ENCODE measurements around the gene TMEM132D. TPM values are rescaled to one million over a fixed set of nuclear protein-coding genes. Genes with fewer than 3 reads are reported as not detected.

The TMEM132D gene
- total and polyA plus RNA-seq, 4 donors, result 0.01 to 0.14 (median 0.08) TPM

GRCh38 chr12:129641926-129642325, 261.9 kb downstream of the TMEM132D start:
- H3K36me3 ChIP-seq (ENCODE audit: control insufficient read depth in 4 of 4, insufficient read depth in 3 of 4, low read depth in 1 of 4, low read length in 3 of 4), result no peaks in the 10 kb centered on the region
- no peaks in the 10 kb centered on the region for H3K9me3 ChIP-seq (ENCODE audit: control insufficient read depth in 4 of 4, low read length in 3 of 4)
- H3K4me1 ChIP-seq (ENCODE audit: control insufficient read depth in 4 of 4, insufficient read depth in 4 of 4, low read length in 3 of 4), result no peaks in the 10 kb centered on the region
- no peak overlapping the region for H3K9ac ChIP-seq (ENCODE audit: low read depth in 1 of 2, low read length in 2 of 2)
- no peak overlapping the region for H3K27ac ChIP-seq (ENCODE audit: low read depth in 1 of 2, low read length in 2 of 2)
- no peak overlapping the region for H3K4me3 ChIP-seq (ENCODE audit: low read depth in 1 of 3, low read length in 3 of 3)
- no peak for DNase-seq (ENCODE audit: low spot score)
- WGBS, result 32% methylated on average over 6 of the region's 6 CpGs
- TF ChIP-seq MAX (IDR thresholded peaks at IDR 0.05), result no peak
- no peak for TF ChIP-seq REST (IDR thresholded peaks at IDR 0.05)
- no peak for TF ChIP-seq ATF3 (IDR thresholded peaks at IDR 0.05)
- TF ChIP-seq HNF4G (IDR thresholded peaks at IDR 0.05), result no peak
- TF ChIP-seq ZBTB33 (IDR thresholded peaks at IDR 0.05), result no peak
- TF ChIP-seq EGR1 (IDR thresholded peaks at IDR 0.05; ENCODE audit: low read depth in 2 of 2), result no peak
- TF ChIP-seq FOXA1 (IDR thresholded peaks at IDR 0.05), result no peak
- TF ChIP-seq FOXA2 (IDR thresholded peaks at IDR 0.05), result no peak
- TF ChIP-seq GABPA (IDR thresholded peaks at IDR 0.05 in 1 of 2, conservative IDR thresholded peaks at IDR 0.05 in 1 of 2), result no peak
- no peak for TF ChIP-seq RXRA (IDR thresholded peaks at IDR 0.05)
- TF ChIP-seq HNF4A (conservative IDR thresholded peaks at IDR 0.05), result no peak
- no peak for TF ChIP-seq SP1 (IDR thresholded peaks at IDR 0.05)
- TF ChIP-seq CTCF (IDR thresholded peaks at IDR 0.05; ENCODE audit: low read depth, low read length, missing input control), result no peak
- peaks cover 0 to 4% (median 0%) of the 10 kb centered on the region in 4 donors for H3K27me3 ChIP-seq (ENCODE audit: control insufficient read depth in 4 of 4, insufficient read depth in 4 of 4, low read length in 3 of 4)

- Histone ChIP-seq H3K9me3 (ENCODE audit: control insufficient read depth in 4 of 4, low read length in 3 of 4) (no peaks in the 10 kb centered on the region), H3K27me3 (ENCODE audit: control insufficient read depth in 4 of 4, insufficient read depth in 4 of 4, low read length in 3 of 4) (peaks cover 0 to 9% (median 1%) of the 10 kb centered on the region in 4 donors), H3K36me3 (ENCODE audit: control insufficient read depth in 4 of 4, insufficient read depth in 3 of 4, low read depth in 1 of 4, low read length in 3 of 4) (no peaks in the 10 kb centered on the region), H3K9ac (ENCODE audit: low read depth in 1 of 2, low read length in 2 of 2) (no peak overlapping the region), H3K4me1 (ENCODE audit: control insufficient read depth in 4 of 4, insufficient read depth in 4 of 4, low read length in 3 of 4) (no peaks in the 10 kb centered on the region), H3K27ac (ENCODE audit: low read depth in 1 of 2, low read length in 2 of 2) (no peak overlapping the region), H3K4me3 (ENCODE audit: low read depth in 1 of 3, low read length in 3 of 3) (no peak overlapping the region)
- no peak for DNase-seq (ENCODE audit: low spot score)
- 38% methylated on average over 6 of the region's 6 CpGs for WGBS
- TF ChIP-seq EGR1 (IDR thresholded peaks at IDR 0.05; ENCODE audit: low read depth in 2 of 2), result no peak
- TF ChIP-seq JUND (IDR thresholded peaks at IDR 0.05), result no peak
- no peak for TF ChIP-seq NR2F2 (IDR thresholded peaks at IDR 0.05)
- no peak for TF ChIP-seq GABPA (IDR thresholded peaks at IDR 0.05 in 1 of 2, conservative IDR thresholded peaks at IDR 0.05 in 1 of 2)
- no peak for TF ChIP-seq HNF4G (IDR thresholded peaks at IDR 0.05)
- TF ChIP-seq ZBTB33 (IDR thresholded peaks at IDR 0.05), result no peak
- TF ChIP-seq SP1 (IDR thresholded peaks at IDR 0.05), result no peak
- no peak for TF ChIP-seq TAF1 (conservative IDR thresholded peaks at IDR 0.05)
- TF ChIP-seq REST (IDR thresholded peaks at IDR 0.05), result no peak
- no peak for TF ChIP-seq MAX (IDR thresholded peaks at IDR 0.05)
- TF ChIP-seq RAD21 (IDR thresholded peaks at IDR 0.05), result no peak
- no peak for TF ChIP-seq FOXA1 (IDR thresholded peaks at IDR 0.05)
These were observed 268.7 kb downstream of the TMEM132D start for GRCh38 chr12:129635021-129635685.

All from liver (tissue), 9 donors.